DMS53 treated with DMSO at 0.1 percent for 48 hours (cell line): ENCODE data around the gene PGAM5.
A peak's percentile ranks its signal among the peaks of the same experiment; 100 is the strongest.
"Not testable (repeated sequence)": the region's sequence is repeated elsewhere in the genome, so short reads cannot be mapped to it uniquely, and the experiment has no call there.

ENCODE experiments used
- DNase-seq: peaks from one replicate; lab custom pipeline; 2025; ENCODE audit not compliant: unreplicated experiment; lab: John Stamatoyannopoulos, UW

PGAM5 gene

DNA sequence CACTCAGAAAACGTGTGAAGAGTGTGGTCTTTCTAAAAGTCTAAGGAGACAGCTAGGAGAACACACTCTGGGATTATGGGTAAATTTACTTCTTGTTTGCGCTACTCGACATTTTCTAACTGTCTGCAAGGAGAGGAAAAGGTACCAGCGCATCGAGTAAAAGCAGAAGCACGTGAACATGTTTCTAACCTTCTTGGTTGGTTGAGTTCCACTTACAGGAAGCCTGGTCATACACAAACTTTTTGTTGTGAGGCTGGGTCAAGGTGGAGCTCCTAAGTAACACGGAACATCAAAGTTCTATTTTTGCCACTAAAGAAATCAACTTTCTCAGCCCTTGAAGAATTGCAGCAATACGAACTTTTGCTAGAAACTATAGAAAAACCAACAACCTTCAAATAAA is 31.0 kb downstream of the PGAM5 start:
- DNase-seq: no peak

GRCh38 chr12:132743831-132744230 is 33.2 kb downstream of the PGAM5 start:
- no peak for DNase-seq

- no peak for DNase-seq
These were observed 36.0 kb downstream of the PGAM5 start for GRCh38 chr12:132746613-132747012.

DNA sequence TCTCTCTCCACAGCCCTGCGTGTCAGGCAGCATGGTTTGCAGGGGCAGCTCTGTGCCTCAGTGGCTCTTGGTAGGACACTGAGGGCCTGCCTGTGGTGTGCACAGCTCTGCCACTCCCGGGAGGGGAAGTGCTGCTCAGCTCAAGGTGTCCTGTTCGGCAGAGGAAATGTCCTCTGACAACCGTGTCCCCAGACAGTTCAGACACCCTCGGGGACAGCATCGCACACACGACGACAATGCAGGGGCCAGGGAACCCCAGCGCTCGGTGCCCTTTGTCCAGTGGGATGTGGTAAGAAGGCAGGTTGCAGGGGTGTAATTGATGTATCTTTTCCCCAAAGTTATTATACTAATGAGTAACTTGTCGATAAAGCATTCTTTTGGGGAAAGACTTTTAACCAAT is 36.8 kb downstream of the PGAM5 start:
- no peak for DNase-seq

GRCh38 chr12:132747896-132748295 is 37.3 kb downstream of the PGAM5 start:
- DNase-seq: no peak

DNA sequence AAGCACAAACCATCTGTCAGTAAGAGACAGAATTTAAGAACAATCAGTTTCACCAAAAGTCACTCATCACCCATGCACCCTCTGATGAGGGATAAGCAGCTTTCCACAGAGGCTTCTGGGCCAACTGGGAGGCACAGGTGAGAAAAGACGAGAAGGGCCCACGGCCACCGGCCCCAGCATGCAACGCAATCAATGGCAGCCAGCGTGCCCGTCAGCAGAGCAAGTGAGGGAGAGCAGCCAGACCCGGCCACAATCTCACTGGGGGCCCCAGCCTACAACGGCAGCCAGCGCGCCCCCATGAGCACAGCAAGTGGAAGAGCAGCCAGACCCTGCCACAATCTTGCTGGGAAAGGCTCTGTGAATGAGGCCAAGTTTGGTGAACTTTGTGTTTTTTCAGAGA is 37.7 kb downstream of the PGAM5 start:
- no peak for DNase-seq

- DNase-seq: not testable (repeated sequence)
These were observed 43.0 kb downstream of the PGAM5 start for GRCh38 chr12:132753670-132754069.

GRCh38 chr12:132754160-132754932 is 43.7 kb downstream of the PGAM5 start:
- no peak for DNase-seq

DNA sequence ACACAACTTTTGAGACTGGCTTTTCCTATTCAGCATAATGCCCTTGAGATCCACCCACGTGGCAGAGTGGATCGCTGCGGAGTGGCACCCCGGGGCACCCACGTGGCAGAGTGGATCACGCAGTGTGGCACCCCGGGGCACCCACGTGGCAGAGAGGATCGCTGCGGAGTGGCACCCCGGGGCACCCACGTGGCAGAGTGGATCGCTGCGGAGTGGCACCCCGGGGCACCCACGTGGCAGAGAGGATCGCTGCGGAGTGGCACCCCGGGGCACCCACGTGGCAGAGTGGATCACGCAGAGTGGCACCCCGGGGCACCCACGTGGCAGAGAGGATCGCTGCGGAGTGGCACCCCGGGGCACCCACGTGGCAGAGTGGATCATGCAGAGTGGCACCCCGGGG is 48.2 kb downstream of the PGAM5 start:
- DNase-seq: not testable (repeated sequence)

GRCh38 chr12:132759359-132759758 is 48.7 kb downstream of the PGAM5 start:
- no peak for DNase-seq

DNA sequence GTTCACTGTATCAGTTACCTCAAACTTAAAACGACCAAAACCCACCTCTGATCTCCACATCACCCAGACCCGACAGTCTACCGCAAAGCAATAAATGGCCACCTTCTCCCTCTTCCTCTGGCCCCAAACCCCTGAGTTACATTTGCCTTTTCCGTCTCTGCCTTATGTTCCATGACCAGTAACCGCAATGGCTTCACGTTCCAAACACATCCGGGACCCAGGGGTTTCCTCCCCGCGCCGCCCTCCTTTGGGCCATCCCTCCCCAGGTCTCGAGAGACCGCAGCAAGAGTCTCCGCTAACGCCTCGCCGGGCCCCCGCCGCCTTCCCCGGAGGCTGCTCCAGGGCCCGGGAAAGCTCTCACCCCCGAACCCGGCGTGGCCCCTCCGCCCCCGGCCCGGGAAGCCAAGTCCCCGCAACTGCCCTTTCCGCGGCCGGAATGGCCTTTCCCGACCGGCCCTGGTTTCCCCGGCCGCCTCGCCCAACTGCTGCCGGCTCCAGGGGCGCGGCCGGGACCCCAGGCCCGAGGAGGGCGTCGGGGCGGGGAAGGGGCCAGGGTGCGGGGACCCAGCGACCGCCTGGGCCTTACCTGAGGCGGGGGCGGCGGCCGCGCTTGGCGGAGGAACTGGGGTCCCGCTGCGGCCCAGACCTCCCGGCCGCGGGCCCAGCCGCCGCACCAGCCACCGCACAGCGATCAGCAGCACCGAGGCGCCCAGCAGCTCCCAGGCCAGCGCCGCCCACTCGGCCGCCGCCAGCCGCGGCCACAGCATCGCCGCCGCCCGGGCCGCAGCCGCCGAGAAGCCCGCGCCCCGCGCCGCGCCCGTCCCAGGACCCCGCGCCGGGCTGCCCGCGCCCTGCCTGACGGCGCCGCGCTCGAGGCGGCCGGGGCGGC is 50.6 kb downstream of the PGAM5 start, which contains the start of gene ANKLE2:
Gene ANKLE2 (minus strand): TSS at position 801 of the 889 bp plus-strand sequence. CDS start 34 bp downstream, at position 767.
- peak; percentile 6 for DNase-seq

DNA sequence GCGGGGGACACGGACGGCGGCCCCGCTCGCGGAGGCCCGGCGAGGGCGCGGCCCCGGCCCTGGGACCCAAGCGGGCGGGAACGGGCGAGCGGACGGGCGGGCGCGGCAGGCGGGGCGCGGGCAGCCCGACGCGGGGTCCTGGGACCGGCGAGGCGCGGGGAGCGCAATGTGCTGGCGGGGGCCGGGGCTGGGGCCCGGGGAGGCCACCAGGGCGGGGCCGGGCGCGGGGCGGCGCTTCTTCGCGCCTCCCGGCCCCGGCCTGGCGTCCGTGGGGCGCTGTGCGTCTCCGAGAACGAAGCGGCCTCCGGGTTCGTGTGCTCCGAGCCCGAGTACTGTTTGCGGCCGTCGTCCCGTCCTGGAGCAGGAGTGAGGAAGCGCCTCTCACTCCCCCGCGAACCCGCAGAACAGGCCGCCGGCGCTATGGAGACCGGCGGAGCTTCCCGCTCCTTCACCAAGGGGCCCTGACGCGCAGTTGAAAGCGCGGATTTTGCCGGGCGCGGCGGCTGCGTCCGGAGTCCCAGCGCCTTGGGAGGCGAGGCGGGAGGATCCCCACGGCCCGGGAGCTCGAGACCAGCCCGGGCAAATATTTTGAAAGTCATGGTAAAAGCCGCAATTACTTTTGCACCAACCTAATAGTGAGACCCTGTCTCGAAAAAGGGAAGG is 51.4 kb downstream of the PGAM5 start:
- DNase-seq: peak; percentile 68

GRCh38 chr12:132764231-132764630 is 53.6 kb downstream of the PGAM5 start:
- no peak for DNase-seq

DNA sequence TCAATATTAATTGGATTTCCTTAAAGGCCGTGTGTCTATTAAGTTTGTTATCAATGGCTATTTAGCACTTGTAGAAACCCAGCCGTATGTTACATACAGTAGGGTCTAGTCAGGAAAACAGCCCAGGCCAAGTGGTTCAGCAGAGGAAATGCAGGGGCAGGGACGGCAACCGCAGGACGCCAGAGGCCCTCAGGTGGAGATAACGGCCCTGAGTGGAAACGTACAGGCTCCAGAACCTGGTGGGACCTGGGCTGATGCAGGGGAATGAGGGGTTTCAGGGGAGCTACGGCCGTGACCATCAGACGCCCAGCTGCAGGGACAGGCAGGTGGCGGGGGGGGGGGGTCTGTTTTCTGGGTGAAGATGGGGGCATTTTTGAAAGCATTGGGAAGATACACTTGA is 54.7 kb downstream of the PGAM5 start:
- DNase-seq: no peak

DNA sequence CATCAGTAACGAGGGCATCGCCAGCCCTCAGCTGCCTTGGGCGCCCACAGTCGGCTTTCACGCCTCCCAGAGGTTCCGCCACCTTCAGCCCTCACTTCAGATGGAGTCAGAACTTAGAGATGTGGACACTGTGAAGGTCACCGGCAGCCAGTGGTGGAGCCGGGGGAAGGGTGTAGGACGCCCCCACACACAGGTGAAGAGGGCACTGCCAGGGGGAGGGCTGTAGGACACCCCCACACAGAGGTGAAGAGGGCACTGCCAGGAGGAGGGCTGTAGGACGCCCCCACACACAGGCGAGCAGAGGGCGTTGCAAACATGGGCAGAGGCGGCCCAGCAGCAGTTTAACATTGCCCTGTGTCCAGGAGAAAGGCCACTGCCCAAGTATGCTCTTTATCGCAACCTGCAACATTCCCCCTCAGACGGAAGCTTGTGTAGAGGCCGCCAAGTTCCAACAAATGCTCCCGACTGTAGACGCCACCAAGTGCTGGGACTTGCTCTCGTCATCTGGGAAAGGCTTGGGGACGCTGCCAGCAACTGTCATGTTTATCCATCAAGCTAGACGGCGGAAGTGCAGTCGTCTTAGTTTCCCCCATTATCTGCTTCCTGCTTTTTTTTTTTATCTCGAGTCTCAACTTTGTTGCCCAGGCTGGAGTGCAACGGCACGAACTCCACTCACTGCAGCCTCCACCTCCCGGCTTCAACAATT is 55.9 kb downstream of the PGAM5 start:
- DNase-seq: no peak

GRCh38 chr12:132771126-132771838 is 60.6 kb downstream of the PGAM5 start:
- no peak for DNase-seq
